Measurements from ENCODE around the gene OSBPL1A.

GRCh38 chr18:24197412-24197811 is 200.2 kb downstream of the OSBPL1A start:
- TF ChIP-seq CTCF (IDR thresholded peaks at IDR 0.05) = no peak
- TF ChIP-seq ZFX (IDR thresholded peaks at IDR 0.05; ENCODE audit: borderline replicate concordance) = no peak

Measured in 22Rv1 (cell line).